ENCODE measurements around the gene SPON2. TPM values are rescaled to one million over a fixed set of nuclear protein-coding genes. Genes with fewer than 3 reads are reported as not detected.

SPON2 gene
- total RNA-seq, 1 experiment from 2014 or later, result 3.1 TPM

GRCh38 chr4:1192493-1193205, 20.3 kb upstream of the SPON2 start:
- BruUV-seq (replicated peaks), result no TSS peak
- Histone ChIP-seq H3K4me1 (no peaks in the 10 kb centered on the region), H3K4me3 (ENCODE audit: low read depth, low read length) (no peak overlapping the region), H3K9me3 (no peaks in the 10 kb centered on the region), H3K27me3 (replicated peaks; ENCODE audit: control insufficient read depth, insufficient read depth, low read length) (no peaks in the 10 kb centered on the region), H3K36me3 (ENCODE audit: control insufficient read depth, insufficient read depth, low read length) (no peaks in the 10 kb centered on the region)
- no peak for DNase-seq
- H3K4me1 Mint-ChIP-seq (ENCODE audit: low read depth, unreplicated experiment), result no peaks in the 10 kb centered on the region
- no peak overlapping the region for H3K27ac Mint-ChIP-seq (ENCODE audit: unreplicated experiment)
- H3K36me3 Mint-ChIP-seq (ENCODE audit: insufficient read depth, unreplicated experiment), result no peaks in the 10 kb centered on the region
- intact Hi-C loops (cut with micrococcal nuclease; ENCODE audit: unreplicated experiment), result no loop called here
- no peak overlapping the region for H3K4me3 Mint-ChIP-seq (ENCODE audit: unreplicated experiment)
- H3K27me3 Mint-ChIP-seq (ENCODE audit: insufficient read depth, unreplicated experiment), result peaks cover 6% of the 10 kb centered on the region
- ChIA-PET CTCF (interaction anchor here (0.7 kb wide), 1 partner anchor 27 kb away, joined by 3 read pairs; no protein-coding TSS in a partner anchor), POLR2A (no interaction called here)
- no peaks in the 10 kb centered on the region for H3K9me3 Mint-ChIP-seq (ENCODE audit: unreplicated experiment)
- no peak for TF ChIP-seq CTCF (IDR thresholded peaks at IDR 0.05; ENCODE audit: insufficient read depth in 1 of 2, low read depth in 1 of 2, low read length in 1 of 2, severe bottlenecking in 1 of 2, unreplicated experiment in 1 of 2)

DNA sequence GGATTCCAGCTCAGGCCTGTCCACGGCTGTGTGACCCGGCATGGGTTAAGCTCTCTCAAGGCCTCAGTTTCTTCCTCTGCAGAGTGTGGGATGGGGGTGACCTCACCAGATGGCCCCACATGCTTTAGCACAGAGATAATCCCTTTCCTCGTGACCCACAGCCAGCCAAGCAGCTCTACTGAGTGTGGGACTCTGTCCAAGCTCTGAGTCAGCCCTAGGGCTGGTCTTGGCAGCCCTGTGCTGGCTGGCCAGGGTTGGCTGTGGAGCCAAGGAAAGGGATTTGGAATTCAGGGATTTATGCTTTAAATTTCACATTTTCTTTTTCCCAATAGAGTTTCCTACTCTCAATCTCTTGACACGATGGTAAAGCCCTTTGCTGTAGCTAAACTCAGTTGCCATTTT, 19.7 kb upstream of the SPON2 start:
- Mint-ChIP-seq H3K9me3 (ENCODE audit: unreplicated experiment) (no peaks in the 10 kb centered on the region), H3K27ac (ENCODE audit: unreplicated experiment) (no peak overlapping the region), H3K36me3 (ENCODE audit: insufficient read depth, unreplicated experiment) (no peaks in the 10 kb centered on the region), H3K4me1 (ENCODE audit: low read depth, unreplicated experiment) (no peaks in the 10 kb centered on the region), H3K4me3 (ENCODE audit: unreplicated experiment) (no peak overlapping the region), H3K27me3 (ENCODE audit: insufficient read depth, unreplicated experiment) (peaks cover 6% of the 10 kb centered on the region)
- intact Hi-C loops (cut with micrococcal nuclease; ENCODE audit: unreplicated experiment), result no loop called here
- Histone ChIP-seq H3K4me3 (ENCODE audit: low read depth, low read length) (no peak overlapping the region), H3K4me1 (no peaks in the 10 kb centered on the region), H3K27me3 (replicated peaks; ENCODE audit: control insufficient read depth, insufficient read depth, low read length) (no peaks in the 10 kb centered on the region), H3K9me3 (no peaks in the 10 kb centered on the region), H3K36me3 (ENCODE audit: control insufficient read depth, insufficient read depth, low read length) (no peaks in the 10 kb centered on the region)
- BruUV-seq (replicated peaks), result no TSS peak
- TF ChIP-seq CTCF (IDR thresholded peaks at IDR 0.05; ENCODE audit: insufficient read depth in 1 of 2, low read depth in 1 of 2, low read length in 1 of 2, severe bottlenecking in 1 of 2, unreplicated experiment in 1 of 2), result no peak
- CTCF ChIA-PET, result interaction anchor here (0.7 kb wide), 1 partner anchor 26 kb away, joined by 3 read pairs; no protein-coding TSS in a partner anchor
- POLR2A ChIA-PET, result no interaction called here
- no peak for DNase-seq

GRCh38 chr4:1191621-1192020, 19.2 kb upstream of the SPON2 start:
- H3K4me1 Mint-ChIP-seq (ENCODE audit: low read depth, unreplicated experiment), result no peaks in the 10 kb centered on the region
- H3K27me3 ChIP-seq (replicated peaks; ENCODE audit: control insufficient read depth, insufficient read depth, low read length), result no peaks in the 10 kb centered on the region
- CTCF ChIA-PET, result interaction anchor here (0.7 kb wide), 1 partner anchor 26 kb away, joined by 3 read pairs; no protein-coding TSS in a partner anchor
- no peaks in the 10 kb centered on the region for H3K36me3 Mint-ChIP-seq (ENCODE audit: insufficient read depth, unreplicated experiment)
- peak in 1 of 2 experiments; percentile 21 for DNase-seq
- no TSS peak for BruUV-seq (replicated peaks)
- no peak overlapping the region for H3K27ac Mint-ChIP-seq (ENCODE audit: unreplicated experiment)
- POLR2A ChIA-PET, result no interaction called here
- H3K4me1 ChIP-seq, result no peaks in the 10 kb centered on the region
- H3K27me3 Mint-ChIP-seq (ENCODE audit: insufficient read depth, unreplicated experiment), result peaks cover 6% of the 10 kb centered on the region
- no peak overlapping the region for H3K4me3 ChIP-seq (ENCODE audit: low read depth, low read length)
- no peak overlapping the region for H3K4me3 Mint-ChIP-seq (ENCODE audit: unreplicated experiment)
- intact Hi-C loops (cut with micrococcal nuclease; ENCODE audit: unreplicated experiment), result no loop called here
- no peaks in the 10 kb centered on the region for H3K36me3 ChIP-seq (ENCODE audit: control insufficient read depth, insufficient read depth, low read length)
- H3K9me3 Mint-ChIP-seq (ENCODE audit: unreplicated experiment), result no peaks in the 10 kb centered on the region
- H3K9me3 ChIP-seq, result no peaks in the 10 kb centered on the region
- no peak for TF ChIP-seq CTCF (IDR thresholded peaks at IDR 0.05; ENCODE audit: insufficient read depth in 1 of 2, low read depth in 1 of 2, low read length in 1 of 2, severe bottlenecking in 1 of 2, unreplicated experiment in 1 of 2)
